OCI-LY3 (cell line): Measurements from ENCODE around the gene CLSTN2.
"Not testable (repeated sequence)": the region's sequence is repeated elsewhere in the genome, so short reads cannot be mapped to it uniquely, and the experiment has no call there.

ENCODE experiments used
- CTCF ChIP-seq: fragments of 200-600, 300-600 bp; sonication (generic); IDR thresholded peaks from 2 replicates; pipeline ENCODE4 v1.5.1; 2014; ENCODE audit warnings: antibody characterized with exemption, low read length, low read depth
- EZH2phosphoT487 ChIP-seq: fragments of 200-600 bp; shearing (Covaris generic); IDR thresholded peaks from 2 replicates; pipeline ENCODE4 v1.6.1; 2018; ENCODE audit warnings: antibody characterized with exemption, mixed run types, low read depth

- TF ChIP-seq CTCF, EZH2phosphoT487: not testable (repeated sequence)
Measured at GRCh38 chr3:140423574-140423973, 488.6 kb downstream of the CLSTN2 start.
